Urinary bladder (tissue), 4 donors: ENCODE results near the gene MOXD1. TPM values are rescaled to one million over a fixed set of nuclear protein-coding genes. Genes with fewer than 3 reads are reported as not detected.
"Not testable (repeated sequence)": the region's sequence is repeated elsewhere in the genome, so short reads cannot be mapped to it uniquely, and the experiment has no call there.

ENCODE experiments used
- DNase-seq: peaks from one replicate; pipeline ENCODE4 v3.0.0-alpha.2; 2015; ENCODE audit errors: extremely low spot score
- H3K27ac ChIP-seq: one replicate; pipeline ENCODE4 v1.5.1; 2013; ENCODE audit warnings: low read depth, mild to moderate bottlenecking, moderate library complexity
- H3K36me3 ChIP-seq: one replicate; pipeline ENCODE4 v1.6.1; 2013; ENCODE audit warnings: mild to moderate bottlenecking, moderate library complexity; ENCODE audit not compliant: insufficient read depth
- H3K4me1 ChIP-seq: one replicate; pipeline ENCODE4 v1.6.1; 2013; ENCODE audit warnings: mild to moderate bottlenecking, moderate library complexity; ENCODE audit not compliant: insufficient read depth
- H3K4me3 ChIP-seq: one replicate; pipeline ENCODE4 v1.5.1; 2013; ENCODE audit warnings: low read depth, low read length
- WGBS: extraction: QIAGEN DNeasy Blood & Tissue Kit; methylation state at CpG from one replicate; pipeline ENCODE4 v1.1.7; 2013; 5-methylcytosine and 5-hydroxymethylcytosine counted together
- polyA plus RNA-seq: library from polyadenylated mRNA; stranded (reverse); fragments of 200-250 nt; gene quantifications from one replicate; pipeline ENCODE4 v1.2.3, GENCODE V29; 2013
- total RNA-seq: library from RNA; depleted of rRNA; stranded (reverse); fragments of >200 nt; gene quantifications from one replicate; pipeline ENCODE4 v1.2.3, GENCODE V29; 2014
- donor health status: healthy with polysubstance abuse.
- donor health status: healthy.

The MOXD1 gene
- total and polyA plus RNA-seq, 2 donors, result 22.4 to 123 TPM

- Histone ChIP-seq H3K27ac (no peak overlapping the region), H3K4me1 (no peaks in the 10 kb centered on the region), H3K4me3 (no peak overlapping the region), H3K36me3 (no peaks in the 10 kb centered on the region)
- no peak for DNase-seq
- 65% methylated on average over 4 of the region's 4 CpGs for WGBS
Measured at GRCh38 chr6:132270726-132271402, 130.4 kb downstream of the MOXD1 start.

GRCh38 chr6:132268666-132269065 is 132.6 kb downstream of the MOXD1 start:
- H3K27ac ChIP-seq, H3K4me3 ChIP-seq, H3K36me3 ChIP-seq, DNase-seq, H3K4me1 ChIP-seq: not testable (repeated sequence)
- 97% methylated on average over 5 of the region's 5 CpGs for WGBS

- H3K27ac ChIP-seq, result no peak overlapping the region
- no peak for DNase-seq
- no peaks in the 10 kb centered on the region for H3K4me1 ChIP-seq
- WGBS, result 46% methylated on average over 2 of the region's 2 CpGs
- H3K36me3 ChIP-seq, result no peaks in the 10 kb centered on the region
- H3K4me3 ChIP-seq, result no peak overlapping the region
Measured at GRCh38 chr6:132268209-132268608, 133.1 kb downstream of the MOXD1 start.

GRCh38 chr6:132265451-132266097 is 135.7 kb downstream of the MOXD1 start:
- Histone ChIP-seq H3K4me1 (no peaks in the 10 kb centered on the region), H3K36me3 (no peaks in the 10 kb centered on the region), H3K27ac (no peak overlapping the region), H3K4me3 (no peak overlapping the region)
- DNase-seq, result no peak

GRCh38 chr6:132264021-132264500 is 137.2 kb downstream of the MOXD1 start:
- DNase-seq, result no peak
- no peak overlapping the region for H3K4me3 ChIP-seq
- no peaks in the 10 kb centered on the region for H3K4me1 ChIP-seq
- H3K27ac ChIP-seq, result no peak overlapping the region
- WGBS, result 90% methylated on average over 6 of the region's 6 CpGs
- no peaks in the 10 kb centered on the region for H3K36me3 ChIP-seq

- Histone ChIP-seq H3K36me3 (no peaks in the 10 kb centered on the region), H3K27ac (no peak overlapping the region), H3K4me1 (no peaks in the 10 kb centered on the region), H3K4me3 (no peak overlapping the region)
- DNase-seq, result no peak
Measured at GRCh38 chr6:132261354-132261753, 139.9 kb downstream of the MOXD1 start.

- no peak overlapping the region for H3K27ac ChIP-seq
- no peak overlapping the region for H3K4me3 ChIP-seq
- no peak for DNase-seq
- WGBS, result 68% methylated on average over 2 of the region's 2 CpGs
- no peaks in the 10 kb centered on the region for H3K4me1 ChIP-seq
- H3K36me3 ChIP-seq, result no peaks in the 10 kb centered on the region
Measured at GRCh38 chr6:132259070-132259469, 142.2 kb downstream of the MOXD1 start.

- Histone ChIP-seq H3K4me1 (no peaks in the 10 kb centered on the region), H3K36me3 (no peaks in the 10 kb centered on the region), H3K27ac (no peak overlapping the region), H3K4me3 (no peak overlapping the region)
- 98% methylated on average over 1 of the region's 1 CpG for WGBS
- DNase-seq, result no peak
Measured at GRCh38 chr6:132257561-132257960, 143.7 kb downstream of the MOXD1 start.

- 95% methylated on average over 1 of the region's 1 CpG for WGBS
- Histone ChIP-seq H3K27ac (no peak overlapping the region), H3K4me3 (no peak overlapping the region), H3K36me3 (no peaks in the 10 kb centered on the region), H3K4me1 (no peaks in the 10 kb centered on the region)
- no peak for DNase-seq
Measured at GRCh38 chr6:132256457-132256856, 144.8 kb downstream of the MOXD1 start.

GRCh38 chr6:132253906-132254305 is 147.4 kb downstream of the MOXD1 start:
- no peak for DNase-seq
- Histone ChIP-seq H3K36me3 (no peaks in the 10 kb centered on the region), H3K4me1 (no peaks in the 10 kb centered on the region), H3K27ac (no peak overlapping the region), H3K4me3 (no peak overlapping the region)

- no peak for DNase-seq
- Histone ChIP-seq H3K27ac (no peak overlapping the region), H3K4me3 (no peak overlapping the region), H3K36me3 (no peaks in the 10 kb centered on the region), H3K4me1 (no peaks in the 10 kb centered on the region)
- 77% methylated on average over 2 of the region's 2 CpGs for WGBS
Measured at GRCh38 chr6:132253211-132253610, 148.1 kb downstream of the MOXD1 start.

- DNase-seq, result no peak
- Histone ChIP-seq H3K4me1 (no peaks in the 10 kb centered on the region), H3K27ac (no peak overlapping the region), H3K36me3 (no peaks in the 10 kb centered on the region), H3K4me3 (no peak overlapping the region)
- WGBS, result 94% methylated on average over 4 of the region's 4 CpGs
Measured at GRCh38 chr6:132252113-132252512, 149.2 kb downstream of the MOXD1 start.

GRCh38 chr6:132251711-132252110 is 149.6 kb downstream of the MOXD1 start:
- Histone ChIP-seq H3K27ac (no peak overlapping the region), H3K4me3 (no peak overlapping the region), H3K4me1 (no peaks in the 10 kb centered on the region), H3K36me3 (no peaks in the 10 kb centered on the region)
- no peak for DNase-seq

- Histone ChIP-seq H3K36me3 (no peaks in the 10 kb centered on the region), H3K4me1 (no peaks in the 10 kb centered on the region), H3K27ac (no peak overlapping the region), H3K4me3 (no peak overlapping the region)
- DNase-seq, result no peak
- 70% methylated on average over 7 of the region's 7 CpGs for WGBS
Measured at GRCh38 chr6:132247381-132248159, 153.7 kb downstream of the MOXD1 start.
